SK-N-MC (cell line): ENCODE measurements around the gene NELFB.

Experiments used
- EZH2 ChIP-seq: fragments of 200-600 bp; sonication (generic); IDR thresholded peaks from one replicate; pipeline ENCODE4 v1.6.1; 2017; ENCODE audit warnings: antibody characterized with exemption
- POLR2AphosphoS5 ChIP-seq: IDR thresholded peaks from 2 replicates; pipeline ENCODE4 v1.6.1; 2012; ENCODE audit warnings: mild to moderate bottlenecking, low read depth, low read length, borderline replicate concordance

DNA sequence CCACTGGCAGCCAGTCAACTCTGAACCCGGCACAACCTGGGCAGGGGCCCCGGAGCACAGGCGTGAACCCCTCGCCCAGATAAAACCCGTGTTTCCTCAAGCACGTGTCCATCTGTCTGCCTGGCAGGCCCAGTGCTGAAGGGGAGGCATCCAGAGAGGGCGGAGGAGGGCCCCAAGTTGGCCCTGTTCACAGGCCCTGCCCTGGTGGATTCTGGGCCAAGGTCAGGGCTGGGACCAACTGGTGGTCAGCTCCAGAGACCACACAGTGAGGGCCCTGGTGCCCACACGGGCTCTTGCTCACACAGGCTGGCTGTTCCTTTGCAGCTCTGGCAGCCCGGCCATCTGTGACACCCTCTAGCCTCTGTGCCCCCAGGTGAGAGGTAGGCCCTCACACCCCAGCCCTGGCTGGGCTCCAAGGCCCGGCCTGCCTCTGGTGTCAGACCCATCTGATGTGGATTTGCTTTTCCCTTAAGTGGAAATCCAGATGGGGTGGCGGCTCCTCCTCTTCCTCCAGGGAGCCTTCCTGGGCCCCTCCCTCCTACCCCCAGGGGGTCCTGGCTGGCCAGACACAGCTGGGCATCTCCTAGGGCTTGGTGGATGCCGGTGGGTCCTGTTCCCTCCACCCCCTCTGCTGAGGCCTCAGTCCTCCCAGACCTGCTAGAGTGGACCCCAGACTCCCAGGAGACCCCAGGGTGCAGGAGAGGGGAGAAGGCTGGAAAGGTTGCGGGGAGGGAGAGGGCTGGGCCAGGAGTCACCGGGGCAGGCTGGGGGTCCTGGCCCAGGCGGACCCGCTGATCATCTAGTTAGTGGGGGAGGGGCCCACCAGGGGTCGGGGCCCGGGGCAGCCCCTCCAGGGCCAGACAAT lies 4.6 kb upstream of the NELFB start:
- TF ChIP-seq EZH2 (no peak), POLR2AphosphoS5 (no peak)
